ENCODE measurements around the gene TMEM175. TPM values are rescaled to one million over a fixed set of nuclear protein-coding genes. Genes with fewer than 3 reads are reported as not detected.
"Not testable (repeated sequence)": the region's sequence is repeated elsewhere in the genome, so short reads cannot be mapped to it uniquely, and the experiment has no call there.

The TMEM175 gene
- total RNA-seq, 1 donor from 2014 or later = 22.7 TPM

- intact Hi-C loops (cut with DNase I) = no loop called here
- DNase-seq (ENCODE audit: low spot score) = peak; percentile 43
Measured at GRCh38 chr4:912548-913279, 19.5 kb upstream of the TMEM175 start.

GRCh38 chr4:913280-913618 lies 19.0 kb upstream of the TMEM175 start:
- intact Hi-C loops (cut with DNase I) = no loop called here
- DNase-seq (ENCODE audit: low spot score) = peak; percentile 33

- DNase-seq (ENCODE audit: low spot score) = peak; percentile 39
Measured at GRCh38 chr4:914531-914930, 17.7 kb upstream of the TMEM175 start.

GRCh38 chr4:915041-915474 lies 17.2 kb upstream of the TMEM175 start:
- DNase-seq (ENCODE audit: low spot score) = peak; percentile 64
- intact Hi-C loops (cut with DNase I) = no loop called here

More at GRCh38 chr4:914531-914930, 17.7 kb upstream of the TMEM175 start:
- intact Hi-C loops (cut with DNase I) = no loop called here

GRCh38 chr4:915595-915994 lies 16.7 kb upstream of the TMEM175 start:
- no peak for DNase-seq (ENCODE audit: low spot score)
- intact Hi-C loops (cut with DNase I) = no loop called here

GRCh38 chr4:917466-917865 lies 14.8 kb upstream of the TMEM175 start:
- intact Hi-C loops (cut with DNase I) = no loop called here
- peak; percentile 36 for DNase-seq (ENCODE audit: low spot score)

GRCh38 chr4:917992-918391 lies 14.3 kb upstream of the TMEM175 start:
- DNase-seq (ENCODE audit: low spot score) = no peak
- intact Hi-C loops (cut with DNase I) = no loop called here

GRCh38 chr4:918591-918990 lies 13.7 kb upstream of the TMEM175 start:
- intact Hi-C loops (cut with DNase I); DNase-seq (ENCODE audit: low spot score): not testable (repeated sequence)

GRCh38 chr4:919004-919680 lies 13.1 kb upstream of the TMEM175 start:
- peak; percentile 70 for DNase-seq (ENCODE audit: low spot score)
- intact Hi-C loops (cut with DNase I) = not testable (repeated sequence)

- DNase-seq (ENCODE audit: low spot score) = peak; percentile 36
- intact Hi-C loops (cut with DNase I) = no loop called here
Measured at GRCh38 chr4:921830-922331, 10.4 kb upstream of the TMEM175 start.

- intact Hi-C loops (cut with DNase I) = no loop called here
- DNase-seq (ENCODE audit: low spot score) = peak; percentile 35
Measured at GRCh38 chr4:924107-925096, 7.9 kb upstream of the TMEM175 start.

- intact Hi-C loops (cut with DNase I) = no loop called here
- no peak for DNase-seq (ENCODE audit: low spot score)
Measured at GRCh38 chr4:925171-925570, 7.1 kb upstream of the TMEM175 start.

GRCh38 chr4:925771-926500 lies 6.3 kb upstream of the TMEM175 start:
- intact Hi-C loops (cut with DNase I) = no loop called here

GRCh38 chr4:926538-926937 lies 5.7 kb upstream of the TMEM175 start:
- intact Hi-C loops (cut with DNase I) = no loop called here
- DNase-seq (ENCODE audit: low spot score) = no peak

More at GRCh38 chr4:925771-926500, 6.3 kb upstream of the TMEM175 start:
- DNase-seq (ENCODE audit: low spot score) = no peak

- intact Hi-C loops (cut with DNase I); DNase-seq (ENCODE audit: low spot score): not testable (repeated sequence)
Measured at GRCh38 chr4:927566-927965, 4.7 kb upstream of the TMEM175 start.

GRCh38 chr4:929096-929765 lies 3.0 kb upstream of the TMEM175 start:
- DNase-seq (ENCODE audit: low spot score) = no peak
- intact Hi-C loops (cut with DNase I) = no loop called here

- intact Hi-C loops (cut with DNase I) = loop anchor here (5.0 to 10.0 kb wide), 3 partner anchors 42 to 365 kb away; partner anchors contain the start of gene DGKQ
- DNase-seq (ENCODE audit: low spot score) = peak; percentile 55
Measured at GRCh38 chr4:930028-930551, 2.2 kb upstream of the TMEM175 start.

GRCh38 chr4:930827-931193 lies 1.4 kb upstream of the TMEM175 start:
- DNase-seq (ENCODE audit: low spot score) = peak; percentile 33
- intact Hi-C loops (cut with DNase I) = loop anchor here (5.0 to 10.0 kb wide), 3 partner anchors 41 to 364 kb away; partner anchors contain the start of gene DGKQ

All from cardiac septum (tissue), 1 donor.